GM18508 (cell line): ENCODE results near the gene CNTRL.
"Not testable (repeated sequence)": the region's sequence is repeated elsewhere in the genome, so short reads cannot be mapped to it uniquely, and the experiment has no call there.

Source experiments
- ATAC-seq: cut with Tn5 transposase; IDR thresholded peaks from one replicate; pipeline ENCODE4 v1.9.1; 2021; ENCODE audit warnings: moderate number of reproducible peaks; ENCODE audit not compliant: insufficient read depth, unreplicated experiment

Gene CNTRL

DNA sequence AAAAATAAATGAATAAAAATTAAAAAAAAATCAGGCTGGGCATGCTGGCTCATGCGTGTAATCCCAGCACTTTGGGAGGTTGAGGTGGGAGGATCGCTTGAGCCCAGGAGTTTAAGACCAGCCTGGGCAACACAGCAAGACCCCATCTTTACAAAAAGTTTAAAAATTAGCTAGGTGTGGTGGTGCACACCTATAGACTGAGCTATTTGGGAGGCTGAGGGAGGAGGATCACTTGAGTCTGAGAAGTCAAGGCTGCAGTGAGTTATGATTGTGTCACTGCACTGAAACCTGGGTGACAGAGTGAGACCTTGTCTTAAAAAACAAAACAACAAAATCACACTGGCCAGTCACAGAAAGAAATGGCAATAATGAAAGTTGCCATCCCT, 3.4 kb upstream of the CNTRL start:
- no peak for ATAC-seq

DNA sequence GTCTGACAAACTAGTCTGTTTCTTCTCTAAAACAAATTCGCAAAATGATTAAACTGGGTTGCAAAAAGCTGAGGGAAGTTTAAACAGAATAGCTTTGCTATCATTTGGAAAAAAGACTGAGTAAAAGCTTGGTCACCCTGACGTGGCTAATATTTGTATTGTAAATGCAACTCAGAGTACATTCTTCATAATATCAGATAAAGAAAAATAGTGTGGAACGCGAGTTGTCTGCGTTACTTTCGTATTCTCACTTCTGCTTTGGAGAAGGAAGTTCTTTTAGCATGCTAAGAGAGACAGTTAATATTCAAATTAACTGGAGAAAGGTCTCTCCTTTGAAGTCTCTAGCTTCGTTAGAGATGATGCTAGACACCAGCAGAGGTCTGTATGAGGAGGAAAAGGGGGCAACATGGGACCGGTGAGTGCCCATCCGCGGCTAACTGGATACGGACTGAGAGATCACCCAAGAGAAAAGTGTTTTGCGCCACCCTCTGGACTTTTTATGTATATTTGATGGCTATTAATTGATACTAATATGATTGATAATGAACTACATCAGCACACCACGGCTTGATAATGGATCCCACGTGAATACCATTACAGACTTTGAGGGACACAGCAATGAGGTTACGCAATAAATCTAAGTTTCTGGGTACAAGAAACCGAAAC, 2.9 kb upstream of the CNTRL start:
- ATAC-seq = no peak

DNA sequence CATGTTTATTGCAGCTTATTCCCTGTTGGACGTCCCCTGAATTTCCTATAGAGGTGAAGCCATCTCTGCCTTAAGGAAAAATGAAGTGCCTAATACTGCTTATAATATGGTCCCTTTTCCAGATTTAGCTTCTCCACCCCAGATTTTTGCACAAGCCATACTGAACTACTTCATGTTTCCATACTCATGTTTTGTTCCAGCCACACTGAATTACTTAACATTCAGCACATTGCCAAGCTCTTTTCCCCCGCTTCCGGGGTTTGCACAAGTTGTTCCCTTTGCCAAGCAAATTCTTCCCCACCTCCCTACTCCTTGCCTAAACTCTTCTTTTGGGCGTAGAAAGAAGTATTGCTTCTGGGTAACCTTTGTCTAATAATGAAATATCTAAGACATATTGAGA, 1.7 kb upstream of the CNTRL start:
- ATAC-seq = no peak

- no peak for ATAC-seq
Measured at GRCh38 chr9:121075251-121076036, 689 bp downstream of the CNTRL start.

GRCh38 chr9:121082075-121082474, 7.3 kb downstream of the CNTRL start:
- ATAC-seq = no peak

DNA sequence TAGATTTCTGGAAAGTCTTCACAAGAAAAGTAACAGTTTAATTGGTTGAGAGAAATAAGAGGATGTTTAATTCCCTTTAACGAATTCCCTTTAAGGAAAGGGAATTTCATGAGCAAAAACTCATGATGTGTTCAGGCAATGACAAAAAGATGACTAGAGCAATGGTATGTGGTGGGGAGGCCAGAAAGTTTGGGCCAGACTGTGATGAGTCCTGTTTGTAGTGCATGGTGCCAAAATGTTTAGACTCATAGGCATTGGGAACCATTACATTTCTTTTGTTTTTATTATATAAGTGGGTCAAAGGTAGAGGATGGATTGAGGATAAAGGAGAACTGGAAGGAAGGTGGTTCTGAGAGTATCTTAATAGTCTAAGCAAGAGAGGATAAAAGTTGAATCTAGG, 10.9 kb downstream of the CNTRL start:
- no peak for ATAC-seq

DNA sequence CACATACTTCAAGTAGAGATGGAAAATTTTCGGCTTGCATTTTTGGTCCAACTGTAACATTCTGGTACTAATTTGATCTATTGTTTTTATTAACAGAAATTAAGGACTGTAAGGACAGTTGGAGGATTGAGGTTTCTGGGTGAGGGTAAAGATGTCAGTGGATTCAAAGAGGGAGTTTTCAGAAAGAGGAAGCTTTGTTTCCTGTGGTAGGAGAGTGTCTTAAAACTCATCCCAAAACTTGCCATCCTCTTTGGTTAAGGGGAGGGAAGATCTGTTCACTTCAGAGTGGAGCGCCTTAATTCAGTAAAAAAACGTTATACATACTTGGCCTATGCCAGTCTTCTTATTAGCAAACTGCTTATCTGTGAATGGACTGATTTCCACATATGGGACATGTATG, 13.8 kb downstream of the CNTRL start:
- ATAC-seq = no peak

DNA sequence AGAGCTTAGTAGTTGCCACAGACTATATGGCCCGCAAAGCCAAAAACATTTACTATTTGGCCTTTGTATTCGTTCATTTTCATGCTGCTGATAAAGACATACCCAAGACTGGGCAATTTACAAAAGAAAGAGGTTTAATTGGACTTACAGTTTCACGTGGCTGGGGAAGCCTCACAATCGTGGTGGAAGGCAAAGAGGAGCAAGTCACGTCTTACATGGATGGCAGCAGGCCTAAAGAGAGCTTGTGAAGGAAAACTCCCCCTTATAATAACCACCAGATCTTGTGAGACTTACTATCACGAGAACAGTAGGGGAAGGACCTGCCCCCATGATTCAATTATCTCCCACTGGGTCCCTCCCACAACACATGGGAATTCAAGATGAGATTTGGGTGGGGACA, 16.0 kb downstream of the CNTRL start:
- ATAC-seq = not testable (repeated sequence)

GRCh38 chr9:121095057-121095456, 20.3 kb downstream of the CNTRL start:
- ATAC-seq = no peak

DNA sequence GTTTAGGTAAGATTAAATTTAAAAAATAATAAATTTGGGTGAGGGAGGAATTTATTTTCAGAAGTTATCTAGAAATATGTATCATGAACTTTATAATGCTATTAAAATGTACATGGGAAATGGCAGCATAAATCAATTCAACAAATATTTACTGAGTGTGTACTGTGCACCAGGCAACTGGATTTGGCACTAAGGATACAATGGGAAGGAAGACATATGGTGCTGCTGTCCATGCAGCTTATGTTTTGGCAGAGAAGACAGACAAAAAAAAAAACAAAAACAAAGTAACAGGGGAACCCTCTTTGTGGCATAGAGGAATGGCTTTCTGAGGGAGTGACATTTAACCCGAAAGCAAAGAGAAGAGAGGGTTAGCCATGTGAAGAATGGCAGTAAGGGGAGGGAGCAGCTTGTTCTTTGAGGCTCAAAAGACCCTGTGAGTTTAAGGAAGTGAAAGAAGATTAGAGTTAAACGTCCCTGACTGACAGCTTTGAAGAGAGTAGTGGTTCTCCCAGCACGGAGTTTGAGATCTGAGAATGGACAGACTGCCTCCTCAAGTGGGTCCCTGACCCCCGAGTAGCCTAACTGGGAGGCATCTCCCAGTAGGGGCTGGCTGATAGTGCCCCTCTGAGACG, 23.9 kb downstream of the CNTRL start:
- ATAC-seq = no peak

GRCh38 chr9:121104054-121104453, 29.3 kb downstream of the CNTRL start:
- ATAC-seq = not testable (repeated sequence)

DNA sequence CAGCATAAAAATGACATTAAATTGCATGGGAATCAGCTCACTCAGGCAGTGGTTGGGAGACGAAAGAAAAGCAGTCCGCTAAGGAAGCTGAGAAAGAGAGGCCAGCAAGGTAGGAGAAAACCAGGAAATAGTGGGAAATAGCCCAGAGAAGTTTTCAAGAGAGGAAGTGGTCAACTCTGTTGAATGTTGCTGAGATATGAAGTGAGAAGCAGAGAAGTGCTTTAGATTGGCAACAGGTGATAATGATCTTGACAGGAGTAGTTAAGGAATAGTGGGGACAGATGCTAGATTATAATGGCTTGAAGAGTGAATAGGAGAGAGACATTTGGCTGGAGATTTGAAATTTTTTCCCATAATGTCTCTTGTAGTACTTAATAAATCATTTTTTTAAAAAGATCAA, 30.8 kb downstream of the CNTRL start:
- ATAC-seq = no peak

DNA sequence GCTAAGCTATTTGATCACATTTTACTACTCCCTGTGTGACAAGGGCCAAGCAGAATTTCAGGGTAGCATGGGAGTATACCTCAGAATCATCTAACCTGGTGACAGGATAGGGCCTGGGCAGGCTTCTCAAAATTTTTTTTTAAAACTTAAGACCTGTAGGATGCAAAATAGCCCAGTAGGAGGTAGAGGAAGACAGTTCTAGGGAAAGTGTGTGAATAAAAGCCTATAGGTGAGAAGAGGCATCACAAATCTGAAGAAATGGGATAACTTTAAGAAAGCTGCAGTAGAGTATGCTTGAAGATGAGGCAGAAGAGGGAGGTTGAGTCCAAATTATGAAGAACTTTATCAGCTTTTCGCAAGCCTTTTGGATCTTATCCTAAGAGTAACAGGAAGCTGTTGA, 32.3 kb downstream of the CNTRL start:
- no peak for ATAC-seq

- no peak for ATAC-seq
Measured at GRCh38 chr9:121107881-121108280, 33.1 kb downstream of the CNTRL start.

DNA sequence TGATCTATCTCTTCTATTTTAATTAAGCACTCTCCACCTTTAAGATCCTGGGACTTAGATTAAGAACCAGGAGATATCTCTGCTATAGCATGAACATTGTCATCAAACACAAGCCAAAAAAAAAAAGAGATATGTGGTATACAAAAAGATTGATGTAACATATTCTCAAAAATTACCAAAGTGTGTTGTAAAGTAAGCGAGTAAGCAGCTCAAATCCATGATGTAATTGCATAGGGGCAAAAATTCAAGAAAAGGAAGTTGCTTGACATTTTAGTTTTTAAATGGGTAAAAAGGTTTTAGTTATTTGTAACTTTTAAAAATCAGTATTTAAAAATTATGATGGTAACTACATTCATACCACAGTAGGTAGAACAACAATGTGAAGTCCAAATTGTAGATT, 40.7 kb downstream of the CNTRL start:
- no peak for ATAC-seq

- no peak for ATAC-seq
Measured at GRCh38 chr9:121118266-121118665, 43.5 kb downstream of the CNTRL start.

DNA sequence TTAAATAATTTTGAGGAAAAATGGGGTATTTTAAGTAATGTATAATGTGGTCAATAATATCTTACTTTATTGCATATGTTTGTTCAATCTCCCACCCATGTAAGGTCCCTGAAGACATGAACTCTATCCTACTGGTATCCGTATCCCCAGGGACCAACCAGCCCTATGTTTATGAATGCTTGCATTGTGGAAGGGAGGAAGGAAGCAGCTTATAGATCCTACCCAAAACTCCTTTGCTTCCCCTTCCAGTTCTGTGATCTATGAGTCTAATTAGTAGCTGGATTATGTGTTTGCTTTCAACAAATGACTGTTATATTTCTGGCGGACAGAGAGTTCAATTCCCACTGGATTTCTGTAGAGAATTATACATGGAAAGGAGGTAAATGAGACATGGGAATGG, 45.6 kb downstream of the CNTRL start:
- ATAC-seq = no peak

- ATAC-seq = peak; percentile 91
Measured at GRCh38 chr9:121121582-121122087, 46.9 kb downstream of the CNTRL start.

DNA sequence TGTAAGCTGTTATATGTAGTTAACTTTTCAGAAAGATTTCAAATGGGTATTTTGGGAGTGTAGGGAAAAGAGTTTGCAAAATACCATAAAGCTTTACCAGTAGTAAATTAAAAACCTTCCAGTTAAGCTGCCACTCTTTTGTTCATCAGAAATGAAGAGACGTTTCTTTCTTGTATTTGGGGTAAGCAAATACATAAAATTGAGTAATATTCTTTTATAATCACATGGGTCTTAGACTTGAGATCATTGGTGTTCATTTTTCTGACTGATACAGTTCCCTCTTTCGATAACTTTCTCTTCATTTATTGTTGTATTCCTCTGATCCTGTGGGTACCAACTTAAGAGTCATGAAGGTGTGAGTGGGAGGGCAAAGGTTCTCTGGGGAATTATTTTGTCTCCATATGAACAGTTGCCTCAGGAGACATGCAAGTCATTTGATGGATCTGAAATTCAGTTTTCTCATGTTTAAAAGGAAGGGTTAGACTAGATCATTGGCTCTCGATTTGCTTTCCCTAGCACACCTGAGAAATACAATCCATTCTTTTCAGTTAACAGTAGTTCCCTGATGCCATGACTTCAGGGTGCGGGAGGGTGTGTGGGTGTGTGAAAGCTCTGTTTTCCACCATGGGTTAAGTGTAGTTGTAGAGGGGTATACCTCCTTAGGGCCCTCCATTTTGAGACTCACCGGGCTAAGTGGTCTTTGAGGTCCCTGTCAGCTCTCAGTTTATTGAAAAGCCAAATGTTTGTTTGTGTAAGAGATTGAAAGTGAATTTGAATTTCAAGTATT, 47.7 kb downstream of the CNTRL start:
- ATAC-seq = no peak

DNA sequence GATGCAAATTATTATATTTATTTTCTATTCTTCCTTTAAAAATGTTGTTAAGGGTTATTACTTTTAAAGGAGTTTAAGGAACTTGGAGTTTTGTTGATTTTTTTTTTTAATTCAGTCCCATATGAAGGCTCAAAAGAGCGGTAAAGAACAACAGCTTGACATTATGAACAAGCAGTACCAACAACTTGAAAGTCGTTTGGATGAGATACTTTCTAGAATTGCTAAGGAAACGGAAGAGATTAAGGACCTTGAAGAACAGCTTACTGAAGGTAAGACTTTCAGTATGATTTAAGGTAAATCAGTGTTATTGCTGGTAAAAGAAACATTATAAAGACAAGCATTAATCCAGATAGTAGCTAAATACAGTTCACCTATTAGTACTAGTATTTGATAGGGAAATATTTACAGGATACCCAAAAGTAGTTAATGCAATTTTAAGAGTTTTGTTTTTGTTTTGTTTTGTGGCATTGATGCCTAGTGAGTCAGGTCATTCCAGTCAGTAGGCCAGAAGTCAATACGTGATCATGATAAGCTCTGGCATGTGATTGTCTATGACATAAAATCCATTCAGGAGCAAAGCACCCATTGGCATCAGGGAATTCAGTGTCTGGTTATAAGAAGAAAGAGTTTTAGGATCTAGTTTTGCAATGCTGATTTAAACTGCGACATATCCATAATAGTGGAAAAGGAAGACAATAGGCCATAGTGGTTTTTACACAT, 49.2 kb downstream of the CNTRL start:
- ATAC-seq = no peak
